H1 (cell line): ENCODE measurements around the gene UVSSA. TPM values are rescaled to one million over a fixed set of nuclear protein-coding genes. Genes with fewer than 3 reads are reported as not detected.

Source experiments
- CTCF ChIA-PET: fragments of 300-600 bp; sonication (Branson Sonifier 250); formaldehyde crosslinking; loops from one replicate; lab custom pipeline; 2021; ENCODE audit not compliant: partially characterized antibody; lab: Charles Lee
- POLR2A ChIA-PET: fragments of 300-600 bp; sonication (Branson Sonifier 250); formaldehyde crosslinking; loops from one replicate; lab custom pipeline; 2021; ENCODE audit warnings: inconsistent platforms; ENCODE audit not compliant: partially characterized antibody; lab: Charles Lee
- DNase-seq, 2 experiments: peaks; one replicate each; pipeline versions ENCODE4 v3.0.0 to v3.0.0-alpha.2; 2010 to 2022; ENCODE audit warnings: low spot score in 2 of 2, low read depth in 1 of 2, mixed read lengths in 1 of 2
- FAIRE-seq: peaks from 2 replicates; lab custom pipeline; 2011; peaks lifted over from hg19 to GRCh38; lab: Jason Lieb, UNC
- H2AFZ ChIP-seq: 2 replicates; pipeline ENCODE4 v1.8.1; 2012; ENCODE audit warnings: low read length, inconsistent platforms
- H2AK5ac ChIP-seq: 2 replicates; pipeline ENCODE4 v1.6.1; 2013; ENCODE audit warnings: low read depth, low read length
- H2BK120ac ChIP-seq: replicated peaks from 2 replicates; pipeline ENCODE3; 2013; ENCODE audit warnings: low read depth, low read length, inconsistent platforms
- H2BK12ac ChIP-seq: 2 replicates; pipeline ENCODE4 v1.6.1; 2013; ENCODE audit warnings: low read depth, low read length
- H2BK15ac ChIP-seq: 2 replicates; pipeline ENCODE4 v1.6.1; 2013; ENCODE audit warnings: low read length
- H2BK20ac ChIP-seq: 2 replicates; pipeline ENCODE4 v1.6.1; 2013; ENCODE audit warnings: low read length
- H2BK5ac ChIP-seq: 2 replicates; pipeline ENCODE4 v1.6.1; 2013; ENCODE audit warnings: low read depth, low read length
- H3K14ac ChIP-seq: 2 replicates; pipeline ENCODE4 v1.6.1; 2013; ENCODE audit warnings: inconsistent platforms; ENCODE audit not compliant: insufficient read length
- H3K18ac ChIP-seq: 2 replicates; pipeline ENCODE4 v1.6.1; 2013; ENCODE audit warnings: low read length; ENCODE audit errors: extremely low read depth
- H3K23ac ChIP-seq: 2 replicates; pipeline ENCODE4 v1.6.1; 2013; ENCODE audit warnings: inconsistent platforms; ENCODE audit not compliant: insufficient read length
- H3K23me2 ChIP-seq: 2 replicates; pipeline ENCODE4 v1.6.1; 2013; ENCODE audit warnings: low read depth, low read length
- H3K27ac ChIP-seq: 2 replicates; pipeline ENCODE4 v1.6.1; 2011; ENCODE audit warnings: low read depth, low read length, inconsistent platforms
- H3K27me3 ChIP-seq, 4 experiments: replicated peaks in 1 of 4; 1 replicate in 1 of 4; 2 replicates in 3 of 4; pipeline versions ENCODE4 v1.6.1 to v1.8.1; 2011 to 2013; ENCODE audit warnings: low read length in 3 of 4, mild to moderate bottlenecking in 3 of 4, inconsistent platforms in 2 of 4, mixed read lengths in 2 of 4, moderate library complexity in 1 of 4; ENCODE audit not compliant: control insufficient read depth in 3 of 4, insufficient read depth in 3 of 4; ENCODE audit errors: extremely low read depth in 1 of 4
- H3K36me3 ChIP-seq, 4 experiments: 2 replicates each; pipeline versions ENCODE4 v1.6.1 to v1.8.1; 2011 to 2013; ENCODE audit warnings: mild to moderate bottlenecking in 4 of 4, low read length in 3 of 4, moderate library complexity in 2 of 4, control low read depth in 1 of 4, inconsistent platforms in 1 of 4; ENCODE audit not compliant: insufficient read depth in 4 of 4, control insufficient read depth in 2 of 4
- H3K4ac ChIP-seq: replicated peaks from 2 replicates; pipeline ENCODE3; 2013; ENCODE audit warnings: low read length, low read depth, mixed read lengths, inconsistent platforms; ENCODE audit not compliant: insufficient read length
- H3K4me1 ChIP-seq, 4 experiments: replicated peaks in 1 of 4; 1 replicate in 1 of 4; 2 replicates in 3 of 4; pipeline versions ENCODE4 v1.6.1 to v1.8.1; 2011 to 2013; ENCODE audit warnings: low read length in 3 of 4, inconsistent platforms in 2 of 4, mixed read lengths in 1 of 4; ENCODE audit not compliant: insufficient read depth in 4 of 4, control insufficient read depth in 3 of 4
- H3K4me2 ChIP-seq, 2 experiments: 2 replicates each; pipeline versions ENCODE4 v1.6.1 to v1.8.1; 2011 to 2013; ENCODE audit warnings: low read depth in 2 of 2, low read length in 2 of 2, control low read depth in 1 of 2, inconsistent platforms in 1 of 2, mild to moderate bottlenecking in 1 of 2; ENCODE audit not compliant: insufficient read depth in 1 of 2
- H3K4me3 ChIP-seq, 4 experiments: fragments of 200-600, 300-600 bp in 1 of 4; sonication (generic), shearing (Covaris generic), sonication (Bioruptor Twin) in 1 of 4; 2 replicates each; pipeline versions ENCODE4 v1.5.1 to v1.8.1; 2011 to 2016; ENCODE audit warnings: low read length in 4 of 4, low read depth in 3 of 4, control low read depth in 2 of 4, inconsistent platforms in 2 of 4, mild to moderate bottlenecking in 2 of 4, mixed read lengths in 1 of 4, moderate library complexity in 1 of 4; ENCODE audit not compliant: insufficient read depth in 2 of 4; ENCODE audit errors: extremely low read depth in 1 of 4
- H3K56ac ChIP-seq: replicated peaks from 2 replicates; pipeline ENCODE3; 2013; ENCODE audit warnings: low read depth, mild to moderate bottlenecking, mixed read lengths, low read length, inconsistent platforms; ENCODE audit not compliant: insufficient read length
- H3K79me1 ChIP-seq: 2 replicates; pipeline ENCODE4 v1.6.1; 2013; ENCODE audit warnings: low read depth, low read length, control low read depth
- H3K79me2 ChIP-seq, 2 experiments: 2 replicates each; pipeline versions ENCODE4 v1.6.1 to v1.8.1; 2012 to 2013; ENCODE audit warnings: low read length in 2 of 2, mild to moderate bottlenecking in 2 of 2, inconsistent platforms in 1 of 2; ENCODE audit not compliant: insufficient read depth in 2 of 2, control insufficient read depth in 1 of 2
- H3K9ac ChIP-seq, 4 experiments: replicated peaks in 1 of 4; 1 replicate in 1 of 4; 2 replicates in 3 of 4; pipeline versions ENCODE4 v1.6.1 to v1.8.1; 2011 to 2013; ENCODE audit warnings: low read depth in 3 of 4, low read length in 3 of 4, control low read depth in 2 of 4, mild to moderate bottlenecking in 2 of 4, moderate library complexity in 2 of 4, inconsistent platforms in 1 of 4; ENCODE audit errors: extremely low read depth in 1 of 4
- H3K9me3 ChIP-seq, 2 experiments: 2 replicates each; pipeline versions ENCODE4 v1.6.1 to v1.8.1; 2012 to 2013; ENCODE audit warnings: mild to moderate bottlenecking in 2 of 2, moderate library complexity in 2 of 2, control low read depth in 1 of 2, inconsistent platforms in 1 of 2, low read depth in 1 of 2, low read length in 1 of 2, mixed read lengths in 1 of 2; ENCODE audit not compliant: insufficient read depth in 2 of 2
- H4K20me1 ChIP-seq, 2 experiments: replicated peaks in 1 of 2; 2 replicates each; pipeline versions ENCODE3 to v1.8.1; 2011 to 2013; ENCODE audit warnings: inconsistent platforms in 2 of 2, low read length in 2 of 2, mild to moderate bottlenecking in 1 of 2; ENCODE audit not compliant: insufficient read depth in 2 of 2, control insufficient read depth in 1 of 2
- H4K5ac ChIP-seq: 2 replicates; pipeline ENCODE4 v1.6.1; 2013; ENCODE audit warnings: low read length, low read depth, mixed read lengths, inconsistent platforms; ENCODE audit not compliant: insufficient read length
- H4K8ac ChIP-seq: 2 replicates; pipeline ENCODE4 v1.8.0; 2013; ENCODE audit warnings: mild to moderate bottlenecking, moderate library complexity, low read length, inconsistent platforms; ENCODE audit not compliant: insufficient read depth; ENCODE audit errors: extremely low read depth
- H4K91ac ChIP-seq: replicated peaks from 2 replicates; pipeline ENCODE3; 2013; ENCODE audit warnings: low read length, mixed read lengths, inconsistent platforms; ENCODE audit not compliant: insufficient read length
- EP300 ChIP-seq, 2 experiments: IDR thresholded peaks; 1 replicate in 1 of 2; 2 replicates in 1 of 2; pipeline ENCODE4 v1.6.1; 2011 to 2012; ENCODE audit warnings: low read depth in 2 of 2, low read length in 2 of 2, mild to moderate bottlenecking in 2 of 2, borderline replicate concordance in 1 of 2, inconsistent platforms in 1 of 2, moderate library complexity in 1 of 2
- KDM5A ChIP-seq: fragments of 200-600 bp; IDR thresholded peaks from 2 replicates; pipeline ENCODE4 v1.7.1; 2012; ENCODE audit warnings: mild to moderate bottlenecking, low read length, inconsistent platforms, mixed read lengths
- POU5F1 ChIP-seq: IDR thresholded peaks from 2 replicates; pipeline ENCODE4 v1.6.1; 2011; ENCODE audit warnings: low read depth, mild to moderate bottlenecking, low read length, moderate library complexity
- RBBP5 ChIP-seq: IDR thresholded peaks from 2 replicates; pipeline ENCODE4 v1.7.1; 2012; ENCODE audit warnings: low read depth, mild to moderate bottlenecking, inconsistent platforms, low read length, moderate library complexity, borderline replicate concordance
- WGBS, 2 experiments: shearing (Covaris generic) in 1 of 2; methylation state at CpG; one replicate each; pipeline versions ENCODE4 v1.1.6 to v1.1.7; 2013 to 2015; ENCODE audit warnings: low lambda C conversion rate in 2 of 2, mixed read lengths in 2 of 2, inconsistent platforms in 1 of 2, low coverage in 1 of 2, missing lambda C conversion rate in 1 of 2; ENCODE audit not compliant: insufficient replicate concordance in 2 of 2, insufficient coverage in 1 of 2, insufficient read length in 1 of 2; ENCODE audit errors: extremely low coverage in 1 of 2, missing lambda C conversion rate in 1 of 2; 5-methylcytosine and 5-hydroxymethylcytosine counted together
- polyA plus RNA-seq, 7 experiments: library from polyadenylated mRNA; depleted of rRNA in 3 of 7; stranded (reverse) in 5 of 7; unstranded in 2 of 7; fragments of >200 nt in 5 of 7; fragments of 200-250 nt in 2 of 7; gene quantifications; 1 replicate in 5 of 7; 2 replicates in 1 of 7; 4 replicates in 1 of 7; pipeline versions ENCODE4 v1.2.1 to v1.2.3, GENCODE V29; 2011 to 2013; ENCODE audit warnings: missing spikeins in 2 of 7, mixed read lengths in 2 of 7
- total RNA-seq: library from RNA; stranded (reverse); fragmentation: NEBNext Ultra II Directional; extraction: Animal tissue kit (Norgen Biotek cat#: 25700); gene quantifications from 2 replicates; pipeline ENCODE4 v1.2.1, GENCODE V29; 2021
- TF ChIP-seq, protein P1 (sequence below), 3 experiments: IDR thresholded peaks; 1 replicate in 2 of 3; 2 replicates in 1 of 3; pipeline versions ENCODE4 v1.5.1 to v1.6.1; 2011; ENCODE audit warnings: low read length in 3 of 3, mild to moderate bottlenecking in 3 of 3, inconsistent platforms in 2 of 3, low read depth in 1 of 3, moderate library complexity in 1 of 3; ENCODE audit not compliant: insufficient read depth in 1 of 3; ENCODE audit errors: control extremely low read depth in 1 of 3

UVSSA gene
- total and polyA plus RNA-seq, 2 of the 8 experiments (the other 6 are each of a cell fraction or from before 2014, with no cell fraction given): 14.5 to 19.4 TPM

DNA sequence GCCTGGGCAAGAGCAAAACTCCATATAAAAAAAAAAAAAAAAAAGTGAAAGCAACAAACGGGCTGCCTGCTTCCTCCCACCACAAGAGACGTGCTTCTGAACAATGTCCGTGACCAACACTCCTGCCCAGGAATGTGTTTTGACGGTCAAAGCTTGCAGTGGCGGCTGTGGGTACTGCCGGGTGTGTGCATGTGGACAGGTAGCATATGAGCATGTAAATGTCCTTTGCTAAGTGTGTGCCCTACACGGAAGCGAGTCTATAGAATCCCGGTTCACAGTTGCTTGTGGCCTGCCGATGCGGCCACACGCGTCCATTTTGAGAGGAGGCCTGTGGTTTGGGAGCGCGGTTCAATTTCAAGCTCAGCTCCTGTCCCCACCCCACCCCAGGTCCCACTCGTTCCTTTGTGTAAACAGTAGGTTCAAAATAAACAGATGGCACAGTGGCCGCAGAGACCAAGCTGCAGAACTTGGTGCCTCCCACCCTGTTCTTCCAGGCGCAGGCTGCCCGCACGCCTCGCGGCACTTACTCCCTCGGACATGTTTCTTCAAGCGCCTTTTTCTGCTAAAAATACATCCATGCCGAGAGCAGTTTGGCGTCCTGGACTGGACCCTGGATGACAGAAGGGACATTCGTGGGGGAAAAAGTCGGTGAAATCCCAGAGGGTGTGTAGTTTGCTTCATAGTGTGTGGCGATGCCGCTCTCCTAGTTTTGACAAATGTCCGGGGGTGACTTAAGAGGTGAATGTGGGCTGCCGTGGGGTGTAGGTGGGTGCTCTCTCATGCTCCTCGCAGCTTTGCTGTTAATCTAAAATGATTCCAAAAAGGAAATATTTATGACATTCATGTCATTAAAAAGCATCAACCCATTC is 70.7 kb downstream of the UVSSA start:
- Histone ChIP-seq H3K36me3 (no peaks in the 10 kb centered on the region), H3K14ac (no peak overlapping the region), H2BK12ac (no peak overlapping the region), H2BK20ac (no peak overlapping the region), H3K4ac (no peak overlapping the region), H3K18ac (no peak overlapping the region), H3K4me1 (peaks cover 0 to 10% (median 2%) of the 10 kb centered on the region in 4 experiments; a peak in 4 of 7 replicates), H3K27me3 (peaks cover 0 to 16% (median 12%) of the 10 kb centered on the region in 4 experiments; a peak in 6 of 7 replicates), H2AK5ac (no peak overlapping the region), H3K4me3 (no peak overlapping the region), H4K8ac (no peak overlapping the region; the same call in 1 of the 2 replicates), H3K79me1 (no peaks in the 10 kb centered on the region), H2BK120ac (no peak overlapping the region), H2BK5ac (no peak overlapping the region), H3K9me3 (no peaks in the 10 kb centered on the region), H4K20me1 (peaks cover 4% of the 10 kb centered on the region in 2 experiments), H4K5ac (no peak overlapping the region), H2BK15ac (no peak overlapping the region)
- POLR2A ChIA-PET: interaction anchor here (0.6 kb wide), 1 partner anchor 45 kb away, joined by 3 read pairs; no protein-coding TSS in a partner anchor
- DNase-seq (peak in 1 of 2 experiments; percentile 42), FAIRE-seq (no peak)
- 89% methylated on average over 33 of the region's 33 CpGs; no CpG with 5 or more reads in 1 of the 2 experiments for WGBS, 2 experiments
- CTCF ChIA-PET: interaction anchor here (0.6 to 1.1 kb wide), 2 partner anchors 63 to 274 kb away, joined by 3 to 4 read pairs; no protein-coding TSS in a partner anchor
- TF ChIP-seq RBBP5 (no peak), EP300 (IDR thresholded peaks at IDR 0.05; ENCODE audit: borderline replicate concordance in 1 of 2, low read depth in 2 of 2, low read length in 2 of 2) (no peak), KDM5A (no peak), POU5F1 (no peak)
- TF ChIP-seq, protein P1, sequence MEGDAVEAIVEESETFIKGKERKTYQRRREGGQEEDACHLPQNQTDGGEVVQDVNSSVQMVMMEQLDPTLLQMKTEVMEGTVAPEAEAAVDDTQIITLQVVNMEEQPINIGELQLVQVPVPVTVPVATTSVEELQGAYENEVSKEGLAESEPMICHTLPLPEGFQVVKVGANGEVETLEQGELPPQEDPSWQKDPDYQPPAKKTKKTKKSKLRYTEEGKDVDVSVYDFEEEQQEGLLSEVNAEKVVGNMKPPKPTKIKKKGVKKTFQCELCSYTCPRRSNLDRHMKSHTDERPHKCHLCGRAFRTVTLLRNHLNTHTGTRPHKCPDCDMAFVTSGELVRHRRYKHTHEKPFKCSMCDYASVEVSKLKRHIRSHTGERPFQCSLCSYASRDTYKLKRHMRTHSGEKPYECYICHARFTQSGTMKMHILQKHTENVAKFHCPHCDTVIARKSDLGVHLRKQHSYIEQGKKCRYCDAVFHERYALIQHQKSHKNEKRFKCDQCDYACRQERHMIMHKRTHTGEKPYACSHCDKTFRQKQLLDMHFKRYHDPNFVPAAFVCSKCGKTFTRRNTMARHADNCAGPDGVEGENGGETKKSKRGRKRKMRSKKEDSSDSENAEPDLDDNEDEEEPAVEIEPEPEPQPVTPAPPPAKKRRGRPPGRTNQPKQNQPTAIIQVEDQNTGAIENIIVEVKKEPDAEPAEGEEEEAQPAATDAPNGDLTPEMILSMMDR (IDR thresholded peaks at IDR 0.05; ENCODE audit: control extremely low read depth in 1 of 3, insufficient read depth in 1 of 3, low read depth in 1 of 3, low read length in 3 of 3): peak in 1 of 3 experiments; percentile 11; a peak in 1 of 4 replicates
- TF ChIP-seq, all 59 proteins: peak for 1
- Histone ChIP-seq H3K23me2 (no peaks in the 10 kb centered on the region; the same call in 1 of the 2 replicates), H3K9ac (no peak overlapping the region), H3K23ac (no peak overlapping the region), H3K56ac (no peak overlapping the region), H4K91ac (no peak overlapping the region), H3K79me2 (no peaks in the 10 kb centered on the region), H3K4me2 (no peak overlapping the region), H3K27ac (no peak overlapping the region), H2AFZ (no peak overlapping the region)
